SK-N-SH treated with all-trans-retinoic acid at 6 μM for 48 hours (cell line): Measurements from ENCODE around the gene LAIR2.

Experiments used
- CSDC2 ChIP-seq: fragments of 250-450 bp; sonication (Bioruptor Pico); IDR thresholded peaks from 2 replicates; pipeline ENCODE4 v1.5.0; 2020; ENCODE audit warnings: mild to moderate bottlenecking, moderate library complexity
- SNAI2 ChIP-seq: fragments of 250-450 bp; sonication (Bioruptor Pico); IDR thresholded peaks from 2 replicates; pipeline ENCODE4 v1.5.0; 2020; ENCODE audit warnings: mild to moderate bottlenecking, moderate library complexity
- TF ChIP-seq, protein P1 (sequence below): fragments of 250-450 bp; sonication (Bioruptor Pico); IDR thresholded peaks from 2 replicates; pipeline ENCODE4 v1.5.1; 2021; ENCODE audit warnings: mild to moderate bottlenecking, moderate library complexity

DNA sequence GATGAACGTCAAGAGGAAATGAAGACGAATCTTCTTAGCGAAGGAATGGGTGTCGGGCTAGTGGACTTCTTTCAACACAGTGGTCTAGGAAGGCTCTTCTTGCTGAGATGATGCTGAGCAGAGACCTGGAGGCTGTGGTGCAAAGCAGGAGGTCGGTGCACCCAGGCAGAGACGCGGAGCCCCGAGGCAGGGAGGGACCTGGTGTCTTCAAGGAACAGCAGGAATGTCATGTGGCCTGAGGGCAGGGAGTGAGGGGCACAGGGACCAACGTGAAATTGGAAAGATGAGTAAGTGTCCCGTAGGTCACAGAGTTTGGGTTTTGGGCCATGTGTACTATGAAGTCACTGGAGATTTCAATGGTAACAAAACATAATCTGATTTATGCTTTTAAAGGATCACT, 18.2 kb upstream of the LAIR2 start:
- TF ChIP-seq CSDC2 (CRISPR knock-in tag) (no peak), SNAI2 (no peak)
- TF ChIP-seq, protein P1, sequence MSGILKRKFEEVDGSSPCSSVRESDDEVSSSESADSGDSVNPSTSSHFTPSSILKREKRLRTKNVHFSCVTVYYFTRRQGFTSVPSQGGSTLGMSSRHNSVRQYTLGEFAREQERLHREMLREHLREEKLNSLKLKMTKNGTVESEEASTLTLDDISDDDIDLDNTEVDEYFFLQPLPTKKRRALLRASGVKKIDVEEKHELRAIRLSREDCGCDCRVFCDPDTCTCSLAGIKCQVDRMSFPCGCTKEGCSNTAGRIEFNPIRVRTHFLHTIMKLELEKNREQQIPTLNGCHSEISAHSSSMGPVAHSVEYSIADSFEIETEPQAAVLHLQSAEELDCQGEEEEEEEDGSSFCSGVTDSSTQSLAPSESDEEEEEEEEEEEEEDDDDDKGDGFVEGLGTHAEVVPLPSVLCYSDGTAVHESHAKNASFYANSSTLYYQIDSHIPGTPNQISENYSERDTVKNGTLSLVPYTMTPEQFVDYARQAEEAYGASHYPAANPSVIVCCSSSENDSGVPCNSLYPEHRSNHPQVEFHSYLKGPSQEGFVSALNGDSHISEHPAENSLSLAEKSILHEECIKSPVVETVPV (CRISPR knock-in tag) = no peak
